Colonic mucosa (tissue), 4 donors: ENCODE results near the gene TRIP13. TPM values are rescaled to one million over a fixed set of nuclear protein-coding genes. Genes with fewer than 3 reads are reported as not detected.
"Not testable (repeated sequence)": the region's sequence is repeated elsewhere in the genome, so short reads cannot be mapped to it uniquely, and the experiment has no call there.

Experiments used
- DNase-seq: peaks from one replicate; pipeline ENCODE4 v3.0.0-alpha.2; 2020
- H3K27ac ChIP-seq: fragments of 200-600 bp; one replicate; pipeline ENCODE4 v1.8.0; 2021
- H3K27me3 ChIP-seq: fragments of 200-600 bp; one replicate; pipeline ENCODE4 v1.8.0; 2021
- H3K36me3 ChIP-seq: fragments of 200-600 bp; one replicate; pipeline ENCODE4 v1.8.0; 2021
- H3K4me1 ChIP-seq: fragments of 200-600 bp; one replicate; pipeline ENCODE4 v1.8.0; 2021; ENCODE audit warnings: mild to moderate bottlenecking
- H3K4me3 ChIP-seq: fragments of 200-600 bp; one replicate; pipeline ENCODE4 v1.8.0; 2021
- H3K9ac ChIP-seq, 2 donors: one replicate each; pipeline ENCODE4 v1.7.0; 2013; ENCODE audit warnings: control low read depth in 2 of 2, low read depth in 2 of 2, low read length in 2 of 2
- H3K9me3 ChIP-seq: fragments of 200-600 bp; one replicate; pipeline ENCODE4 v1.8.0; 2021
- CTCF ChIP-seq: fragments of 200-600 bp; IDR thresholded peaks from one replicate; pipeline ENCODE4 v1.8.0; 2022; ENCODE audit warnings: antibody characterized with exemption, mild to moderate bottlenecking
- intact Hi-C: fragments of 100-400 bp; cut with DNase I; formaldehyde crosslinking; loops from one replicate; pipeline ENCODE4 v1.14.1; 2022
- total RNA-seq, 2 donors: library from RNA; stranded (reverse); fragmentation: NEBNext Ultra II Directional in 1 of 2; extraction: Animal tissue kit (Norgen Biotek cat#: 25700) in 1 of 2; gene quantifications; one replicate each; pipeline ENCODE4 v1.2.1, GENCODE V29; 2021
- donor health status: healthy.
- donor health status: DM: no; HTN: no; CAD: no.
- donor health status: DM: no; HTN: no; CAD: no.

TRIP13 gene
- total RNA-seq, 2 donors from 2014 or later: 5.8 to 18.1 TPM

GRCh38 chr5:914174-914573, 21.5 kb downstream of the TRIP13 start:
- no peaks in the 10 kb centered on the region for H3K9me3 ChIP-seq
- intact Hi-C loops: no loop called here
- no peak overlapping the region for H3K4me3 ChIP-seq
- no peak overlapping the region for H3K9ac ChIP-seq
- H3K4me1 ChIP-seq: no peaks in the 10 kb centered on the region
- no peak for TF ChIP-seq CTCF
- no peak overlapping the region for H3K27ac ChIP-seq
- DNase-seq: no peak
- H3K36me3 ChIP-seq: no peaks in the 10 kb centered on the region
- no peaks in the 10 kb centered on the region for H3K27me3 ChIP-seq

GRCh38 chr5:914612-915011, 21.9 kb downstream of the TRIP13 start:
- intact Hi-C loops: no loop called here
- DNase-seq: no peak
- Histone ChIP-seq H3K4me1 (no peaks in the 10 kb centered on the region), H3K9ac (no peak overlapping the region), H3K9me3 (no peaks in the 10 kb centered on the region), H3K27me3 (no peaks in the 10 kb centered on the region), H3K36me3 (no peaks in the 10 kb centered on the region), H3K27ac (no peak overlapping the region), H3K4me3 (no peak overlapping the region)
- TF ChIP-seq CTCF: no peak

GRCh38 chr5:915346-915745, 22.7 kb downstream of the TRIP13 start:
- H3K4me3 ChIP-seq, H3K9me3 ChIP-seq, H3K9ac ChIP-seq, DNase-seq, H3K27me3 ChIP-seq, H3K36me3 ChIP-seq, H3K4me1 ChIP-seq, H3K27ac ChIP-seq, intact Hi-C loops: not testable (repeated sequence)

GRCh38 chr5:915946-916345, 23.3 kb downstream of the TRIP13 start:
- DNase-seq: no peak
- intact Hi-C loops: no loop called here
- H3K4me1 ChIP-seq: no peaks in the 10 kb centered on the region
- H3K36me3 ChIP-seq: no peaks in the 10 kb centered on the region
- no peak for TF ChIP-seq CTCF
- no peaks in the 10 kb centered on the region for H3K9me3 ChIP-seq
- H3K27me3 ChIP-seq: no peaks in the 10 kb centered on the region
- no peak overlapping the region for H3K4me3 ChIP-seq
- H3K9ac ChIP-seq: no peak overlapping the region
- H3K27ac ChIP-seq: no peak overlapping the region

- no peak overlapping the region for H3K27ac ChIP-seq
- no peak for DNase-seq
- no peak overlapping the region for H3K4me3 ChIP-seq
- no peaks in the 10 kb centered on the region for H3K4me1 ChIP-seq
- H3K9me3 ChIP-seq: no peaks in the 10 kb centered on the region
- intact Hi-C loops: no loop called here
- no peak for TF ChIP-seq CTCF
- no peaks in the 10 kb centered on the region for H3K27me3 ChIP-seq
- no peaks in the 10 kb centered on the region for H3K36me3 ChIP-seq
- H3K9ac ChIP-seq: no peak overlapping the region
Measured at GRCh38 chr5:916441-917293, 24.0 kb downstream of the TRIP13 start.

- H3K4me1 ChIP-seq, DNase-seq, H3K9ac ChIP-seq, H3K9me3 ChIP-seq, intact Hi-C loops, H3K36me3 ChIP-seq, H3K4me3 ChIP-seq, H3K27ac ChIP-seq, H3K27me3 ChIP-seq: not testable (repeated sequence)
Measured at GRCh38 chr5:918717-919116, 26.0 kb downstream of the TRIP13 start.
